Left cardiac atrium (tissue), 4 donors: ENCODE data around the gene MYO7B. TPM values are rescaled to one million over a fixed set of nuclear protein-coding genes. Genes with fewer than 3 reads are reported as not detected.
A peak's percentile ranks its signal among the peaks of the same experiment; 100 is the strongest.
"Not testable (repeated sequence)": the region's sequence is repeated elsewhere in the genome, so short reads cannot be mapped to it uniquely, and the experiment has no call there.

Source experiments
- ATAC-seq, 2 donors: fragments of 200-7000 bp; cut with Tn5 transposase; one replicate each; pipeline ENCODE4 v1.9.1; 2020; ENCODE audit warnings: mild to moderate bottlenecking in 2 of 2, moderate library complexity in 2 of 2
- DNase-seq: peaks from one replicate; pipeline ENCODE4 v3.0.0-alpha.2; 2020
- intact Hi-C, 2 donors: fragments of 100-400 bp; cut with DNase I; formaldehyde crosslinking; loops; one replicate each; pipeline versions ENCODE4 v1.14.1 to v1.15.1; 2022 to 2023
- total RNA-seq, 2 donors: library from RNA; stranded (reverse); fragmentation: NEBNext Ultra II Directional; extraction: Animal tissue kit (Norgen Biotek cat#: 25700); gene quantifications; one replicate each; pipeline ENCODE4 v1.2.1, GENCODE V29; 2021
- donor health status: DM: no; HTN: yes; CAD: no.
- donor health status: DM: no; HTN: yes; CAD: no; lungs with severe emphysema.
- donor health status: DM: yes; HTN: yes; CAD: no.
- donor health status: Dilated cardiomyopathy.

Gene MYO7B
- total RNA-seq, 2 donors from 2014 or later = 0.27 to 0.89 TPM

- DNase-seq = no peak
- no peak for ATAC-seq
- intact Hi-C loops = no loop called here
These were observed 6.7 kb downstream of the MYO7B start for GRCh38 chr2:127542231-127542630.

GRCh38 chr2:127543013-127543501, 7.6 kb downstream of the MYO7B start:
- DNase-seq, intact Hi-C loops, ATAC-seq: not testable (repeated sequence)

- no peak for DNase-seq
- intact Hi-C loops = no loop called here
- no peak for ATAC-seq
These were observed 9.7 kb downstream of the MYO7B start for GRCh38 chr2:127545189-127545588.

DNA sequence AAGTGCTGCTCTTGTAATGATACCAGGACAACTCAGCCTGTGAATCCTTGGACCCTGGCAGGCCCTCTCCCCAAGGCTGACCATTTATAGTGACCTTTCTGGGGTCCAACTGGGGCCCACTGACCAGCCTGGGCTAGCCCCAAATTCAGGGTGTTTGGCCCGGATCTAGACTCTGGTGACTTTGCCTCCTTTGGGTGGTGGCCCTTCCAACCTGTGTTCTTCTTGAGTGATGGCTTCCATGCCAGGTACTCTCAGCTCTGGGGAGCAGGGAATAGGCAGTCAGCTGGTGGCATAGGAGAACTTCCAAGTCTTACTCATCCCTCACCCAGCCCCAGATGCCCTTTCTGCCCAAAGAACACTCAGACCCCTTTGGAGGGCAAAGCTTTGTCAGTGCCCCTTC, 10.3 kb downstream of the MYO7B start:
- intact Hi-C loops = no loop called here
- no peak for ATAC-seq
- no peak for DNase-seq

- ATAC-seq = no peak
- intact Hi-C loops = no loop called here
- DNase-seq = no peak
These were observed 11.3 kb downstream of the MYO7B start for GRCh38 chr2:127546797-127547196.

GRCh38 chr2:127551221-127551930, 15.9 kb downstream of the MYO7B start:
- ATAC-seq (no peak), DNase-seq (no peak)
- intact Hi-C loops = no loop called here

GRCh38 chr2:127552336-127552735, 16.9 kb downstream of the MYO7B start:
- intact Hi-C loops = no loop called here
- no peak for ATAC-seq
- DNase-seq = no peak

GRCh38 chr2:127552846-127553245, 17.4 kb downstream of the MYO7B start:
- no peak for DNase-seq
- ATAC-seq = no peak
- intact Hi-C loops = no loop called here

DNA sequence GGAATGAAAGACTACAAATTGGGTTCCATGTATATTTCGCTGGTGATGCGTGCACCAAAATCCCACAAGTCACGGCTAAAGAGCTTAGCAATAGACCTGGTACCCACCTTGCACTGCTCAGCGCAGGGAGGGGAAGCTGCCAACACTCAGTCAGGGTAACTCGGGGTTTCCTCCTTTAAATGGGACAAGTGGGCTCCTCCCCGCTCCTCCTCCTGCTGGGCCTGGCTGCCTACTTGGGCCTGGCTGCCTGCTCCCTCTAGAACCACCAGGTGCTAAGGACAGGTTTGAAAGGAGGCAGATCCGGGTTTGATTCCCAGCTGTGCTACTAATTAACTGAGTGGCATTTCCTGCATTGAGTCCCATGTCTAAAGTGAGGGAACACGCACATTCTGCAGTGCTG, 23.4 kb downstream of the MYO7B start:
- intact Hi-C loops = no loop called here
- no peak for ATAC-seq
- DNase-seq = no peak

DNA sequence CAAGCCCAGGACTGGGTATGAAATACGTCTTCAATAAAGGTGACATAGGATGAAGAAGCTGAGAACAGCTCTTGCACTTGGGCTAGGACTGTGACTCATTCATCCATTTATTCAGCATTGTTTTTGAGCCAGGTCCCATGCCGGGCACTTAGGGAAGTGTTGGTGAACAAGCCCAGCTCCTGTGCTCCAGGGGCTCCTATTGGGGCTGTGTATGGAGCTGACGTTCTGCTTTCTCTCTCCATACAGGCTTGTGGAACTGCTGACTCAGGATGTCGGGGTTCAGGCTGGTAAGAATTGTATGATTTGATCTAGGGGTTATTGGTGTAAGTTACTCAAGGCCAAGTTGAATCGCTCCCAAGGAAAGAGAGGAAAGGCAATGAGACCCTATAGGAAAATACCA, 24.0 kb downstream of the MYO7B start:
- intact Hi-C loops = no loop called here
- DNase-seq = no peak
- ATAC-seq = no peak

DNA sequence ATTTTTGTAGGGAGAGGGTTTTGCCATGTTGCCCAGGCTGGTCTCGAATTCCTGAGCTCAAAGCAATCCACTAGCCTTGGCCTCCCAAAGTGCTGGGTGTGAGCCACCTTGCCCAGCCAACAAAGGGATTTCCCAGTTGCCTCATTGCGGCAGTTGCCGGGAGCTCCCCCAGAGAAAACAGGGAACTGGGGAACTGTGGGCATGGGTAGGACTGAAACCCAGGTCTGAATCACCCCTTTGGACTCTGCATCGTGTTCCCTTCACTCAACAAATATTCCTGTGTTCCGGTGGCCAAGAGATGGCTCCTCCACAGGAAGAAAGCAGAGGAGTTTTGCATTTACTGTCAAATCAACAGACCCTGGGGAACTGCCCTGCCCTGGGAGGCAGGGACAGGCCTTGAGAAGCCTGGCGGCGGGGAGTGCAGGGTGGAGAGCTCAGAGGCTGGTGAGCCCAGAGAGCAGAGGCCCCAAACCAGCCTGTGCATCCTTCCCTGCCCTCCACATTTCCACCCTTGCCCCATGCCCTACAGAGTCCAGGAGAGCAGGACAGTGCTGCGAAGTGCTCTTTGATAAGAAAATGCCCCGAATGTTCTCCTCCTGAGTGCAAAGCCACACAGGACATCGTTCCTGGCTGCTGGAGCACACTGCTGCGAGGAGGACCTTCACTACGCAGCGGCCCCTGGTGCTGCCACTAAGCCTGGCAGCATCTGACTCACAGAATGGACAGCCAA, 24.9 kb downstream of the MYO7B start:
- ATAC-seq = peak in 1 of 2 donors; percentile 27
- DNase-seq = no peak
- intact Hi-C loops = no loop called here

DNA sequence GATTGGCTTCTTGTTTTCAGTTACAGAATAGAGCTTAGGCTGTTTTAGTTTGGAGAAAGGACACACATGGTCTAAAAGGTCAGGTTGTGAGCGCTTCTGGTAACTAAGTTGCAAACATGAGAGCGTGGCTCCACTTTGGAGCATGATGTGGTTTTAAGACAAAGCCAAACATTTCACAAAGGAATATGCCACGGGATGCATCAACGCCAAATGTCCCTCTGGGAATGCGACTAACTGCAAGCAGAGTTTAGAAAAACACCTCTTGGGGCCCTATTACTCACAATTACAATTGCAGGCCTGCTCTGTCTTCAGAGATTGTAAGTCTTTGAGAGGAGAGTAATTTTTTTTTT, 25.4 kb downstream of the MYO7B start:
- intact Hi-C loops = no loop called here
- ATAC-seq (no peak), DNase-seq (no peak)

DNA sequence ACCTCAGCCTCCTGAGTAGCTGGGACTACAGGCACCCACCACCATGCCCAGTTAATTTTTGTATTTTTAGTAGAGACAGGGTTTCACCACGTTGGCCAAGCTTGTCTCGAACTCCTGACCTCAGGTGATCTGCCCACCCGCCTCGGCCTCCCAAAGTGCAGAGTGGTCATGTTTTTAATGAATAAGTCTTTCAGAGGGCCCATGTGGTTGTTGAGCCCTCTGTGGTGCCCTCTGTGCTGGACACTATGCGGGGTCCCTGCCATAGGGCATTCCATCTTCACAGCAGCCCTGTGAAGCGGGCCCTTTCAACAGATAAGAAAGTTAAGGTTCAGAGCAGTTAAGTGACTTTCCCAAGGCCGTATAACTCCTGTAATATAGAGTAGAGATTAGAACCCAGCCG, 25.9 kb downstream of the MYO7B start:
- ATAC-seq (no peak), DNase-seq (no peak)
- intact Hi-C loops = no loop called here

- DNase-seq (no peak), ATAC-seq (no peak)
- intact Hi-C loops = no loop called here
These were observed 27.5 kb downstream of the MYO7B start for GRCh38 chr2:127562936-127563335.

GRCh38 chr2:127563458-127564428, 28.3 kb downstream of the MYO7B start:
- no peak for ATAC-seq
- intact Hi-C loops = no loop called here
- DNase-seq = no peak

GRCh38 chr2:127564429-127565260, 29.2 kb downstream of the MYO7B start:
- no peak for DNase-seq
- intact Hi-C loops = no loop called here
- ATAC-seq = no peak

DNA sequence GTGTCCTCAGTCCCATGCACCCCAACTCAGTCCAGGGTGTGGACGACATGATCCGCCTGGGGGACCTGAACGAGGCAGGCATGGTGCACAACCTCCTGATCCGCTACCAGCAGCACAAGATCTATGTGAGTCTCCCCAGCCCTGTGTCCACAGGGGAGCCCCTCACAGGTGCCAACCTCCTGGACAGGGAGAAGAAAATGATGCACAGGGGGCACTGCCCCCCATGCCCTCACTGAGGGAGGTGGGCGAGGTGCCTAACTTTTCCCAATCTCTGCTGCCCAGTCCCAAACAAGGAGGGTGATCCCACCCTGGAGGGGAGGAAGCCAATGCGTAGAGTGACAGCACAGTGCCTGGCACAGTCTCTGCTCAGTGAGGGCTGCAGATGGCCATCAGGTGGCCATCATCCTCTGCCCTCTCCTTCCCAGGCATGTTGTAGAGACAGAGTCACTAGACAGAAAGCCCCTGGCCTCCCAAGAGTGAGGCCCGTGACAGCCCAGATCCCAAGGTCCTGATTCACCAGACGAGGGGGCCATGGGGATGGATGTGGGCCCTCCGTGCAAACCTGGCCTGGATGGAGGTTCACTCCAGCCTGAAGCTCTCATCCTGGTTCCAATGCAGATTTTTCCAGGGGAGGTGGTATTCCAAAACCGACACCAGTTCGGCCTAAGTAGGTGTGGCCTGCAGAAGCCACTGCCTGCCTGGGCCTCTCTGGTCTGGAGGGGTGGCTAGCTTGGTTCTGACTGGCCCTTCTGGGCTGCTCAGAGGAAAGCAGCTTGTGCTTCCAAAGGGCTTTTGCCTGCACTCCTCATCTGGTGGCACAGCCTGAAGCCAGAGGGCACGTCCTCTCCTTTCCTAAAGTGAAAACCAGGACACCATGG, 30.0 kb downstream of the MYO7B start:
- no peak for DNase-seq
- ATAC-seq = no peak
- intact Hi-C loops = no loop called here

- ATAC-seq (no peak), DNase-seq (no peak)
- intact Hi-C loops = no loop called here
These were observed 30.6 kb downstream of the MYO7B start for GRCh38 chr2:127566139-127566417.
